HG03159 (cell line): Measurements from ENCODE around the gene CAPN13.

ENCODE experiments used
- ATAC-seq: cut with Tn5 transposase; IDR thresholded peaks from one replicate; pipeline ENCODE4 v1.9.1; 2021; ENCODE audit warnings: mild to moderate bottlenecking, moderate library complexity; ENCODE audit not compliant: unreplicated experiment

The CAPN13 gene

GRCh38 chr2:30684516-30684915, 122.7 kb downstream of the CAPN13 start:
- ATAC-seq: no peak

DNA sequence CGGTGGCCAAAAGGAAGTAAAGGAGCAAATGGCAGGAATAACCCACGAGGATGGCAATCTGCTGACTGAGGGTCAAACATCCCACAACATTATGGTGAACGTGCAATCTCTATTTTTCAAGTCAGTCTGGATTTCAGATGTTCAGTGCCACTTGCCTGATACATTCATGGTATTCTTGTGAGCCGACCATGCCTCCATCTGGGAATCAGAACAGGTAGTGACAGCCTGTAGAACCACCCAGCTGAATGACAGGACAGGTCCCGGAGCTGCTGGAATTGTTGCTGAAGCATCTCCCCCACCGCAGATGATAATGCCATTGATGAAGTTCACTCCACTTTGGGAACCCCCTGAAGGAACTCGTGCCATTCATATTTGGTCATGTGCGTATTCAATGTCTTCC, 123.2 kb downstream of the CAPN13 start:
- ATAC-seq: no peak

DNA sequence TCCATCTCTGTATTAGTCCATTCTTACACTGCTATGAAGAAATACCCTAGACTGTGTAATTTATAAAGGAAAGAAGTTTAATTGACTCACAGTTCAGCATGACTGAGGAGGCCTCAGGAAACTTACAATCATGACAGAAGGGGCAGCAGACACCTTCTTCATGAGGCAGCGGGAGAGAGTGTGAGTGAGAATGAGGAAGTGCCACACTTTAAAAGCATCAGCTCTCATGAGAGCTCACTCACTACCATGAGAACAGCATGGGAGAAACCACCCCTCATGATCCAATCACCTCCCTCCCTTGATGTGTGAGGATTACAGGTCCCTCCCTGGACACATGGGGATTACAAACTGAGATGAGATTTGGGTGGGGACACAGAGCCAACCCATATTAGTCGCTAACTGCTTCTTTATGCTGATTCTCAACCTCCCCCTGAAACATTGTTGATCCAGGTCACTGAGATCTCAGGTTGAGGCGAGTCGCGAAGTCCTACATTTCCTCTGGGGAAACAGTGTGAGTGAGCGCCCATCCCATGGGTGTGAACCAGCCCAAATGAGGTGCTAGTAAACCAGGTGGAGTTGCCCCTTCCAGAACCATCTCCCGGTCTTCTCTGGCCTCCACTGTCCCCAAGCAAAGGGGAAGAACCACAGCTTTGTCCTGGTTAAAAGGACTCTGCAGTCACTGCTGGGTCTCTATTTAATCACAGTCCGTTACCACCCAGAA, 123.8 kb downstream of the CAPN13 start:
- no peak for ATAC-seq

- ATAC-seq: no peak
These were observed 126.2 kb downstream of the CAPN13 start for GRCh38 chr2:30681022-30681421.

GRCh38 chr2:30680121-30680520, 127.1 kb downstream of the CAPN13 start:
- ATAC-seq: no peak

DNA sequence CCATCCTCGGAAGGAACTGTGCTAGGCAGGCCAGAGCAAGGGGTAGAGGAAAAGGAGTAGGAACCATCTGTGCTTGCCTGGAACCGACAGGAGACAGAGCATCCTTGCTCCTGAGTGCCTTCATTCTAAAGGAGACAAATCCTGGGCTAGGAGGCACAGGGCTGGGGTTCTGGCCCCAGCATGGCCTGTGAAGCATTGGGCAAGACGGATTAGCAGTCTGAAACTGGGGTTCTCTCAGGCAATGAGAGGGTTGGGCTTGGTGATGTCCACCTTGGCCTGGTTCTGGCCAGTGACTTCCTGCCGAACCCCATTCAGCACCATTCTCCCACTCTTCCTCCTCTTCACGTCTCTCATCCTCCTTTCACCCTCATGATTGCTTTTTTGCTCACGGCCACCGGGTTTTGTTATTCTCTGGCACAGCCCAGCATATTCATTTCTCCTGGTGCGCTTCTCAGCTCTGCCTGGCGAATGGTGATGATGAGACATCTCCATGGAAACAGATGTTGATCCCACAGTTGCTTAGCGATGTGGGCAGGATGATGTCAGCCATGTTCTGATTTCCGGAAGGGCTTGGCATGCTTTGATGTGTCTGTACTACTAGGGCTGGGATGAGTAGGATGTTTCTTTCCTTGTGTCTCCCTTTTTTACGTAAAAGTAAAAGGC, 127.7 kb downstream of the CAPN13 start:
- ATAC-seq: no peak

DNA sequence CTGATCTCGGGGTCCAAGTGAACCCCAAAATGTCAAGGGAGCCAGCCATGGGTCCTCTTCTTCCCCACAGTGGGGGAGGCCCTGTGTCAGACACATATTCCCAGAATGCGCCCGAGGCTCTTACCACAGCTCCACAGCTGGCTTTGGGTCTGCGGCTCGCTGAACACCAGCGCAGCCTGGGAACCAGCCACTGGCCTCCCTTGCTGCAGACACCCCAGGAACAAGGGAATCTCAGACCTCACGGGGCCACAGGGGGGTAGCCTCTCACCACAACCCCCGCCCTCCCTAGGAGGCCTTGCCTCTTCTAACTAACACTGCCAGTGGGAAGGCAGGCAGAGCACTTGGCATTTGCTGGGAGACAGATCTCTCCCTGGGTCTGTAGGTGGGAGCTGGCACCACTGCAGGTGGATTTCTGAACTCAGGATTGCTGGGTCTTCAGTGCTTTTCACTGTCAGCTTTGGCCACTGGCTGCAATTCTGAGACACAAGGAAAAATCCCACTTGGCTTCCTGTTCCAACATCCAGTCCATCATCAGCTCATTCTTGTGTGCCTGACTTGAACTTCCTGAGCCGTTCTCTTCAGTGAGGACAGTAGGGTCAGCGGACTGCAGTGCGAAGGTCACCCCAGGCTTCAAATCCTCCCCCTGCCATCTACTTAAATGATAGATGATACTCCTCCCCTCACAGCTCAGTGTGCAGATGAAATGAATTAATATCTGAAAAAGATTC, 128.7 kb downstream of the CAPN13 start:
- ATAC-seq: no peak

- no peak for ATAC-seq
These were observed 129.3 kb downstream of the CAPN13 start for GRCh38 chr2:30677861-30678385.

DNA sequence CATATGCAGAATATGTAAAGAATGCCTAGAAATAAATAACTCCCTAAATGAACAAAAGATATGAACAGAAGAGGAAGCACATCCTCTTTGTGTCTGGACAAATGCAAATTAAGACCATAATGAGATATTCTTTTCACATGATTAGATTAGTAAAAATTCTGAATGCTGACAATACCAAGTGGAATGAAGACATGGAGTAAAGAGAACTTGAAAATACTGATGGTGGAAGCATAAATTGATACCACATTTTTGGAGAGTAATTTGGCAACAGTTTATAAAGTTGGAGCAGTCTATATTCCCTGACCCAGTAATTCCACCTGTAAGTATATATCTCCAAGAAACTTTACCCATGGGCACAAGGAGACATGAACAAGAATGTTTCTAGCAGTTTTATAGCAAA, 130.0 kb downstream of the CAPN13 start:
- ATAC-seq: no peak

DNA sequence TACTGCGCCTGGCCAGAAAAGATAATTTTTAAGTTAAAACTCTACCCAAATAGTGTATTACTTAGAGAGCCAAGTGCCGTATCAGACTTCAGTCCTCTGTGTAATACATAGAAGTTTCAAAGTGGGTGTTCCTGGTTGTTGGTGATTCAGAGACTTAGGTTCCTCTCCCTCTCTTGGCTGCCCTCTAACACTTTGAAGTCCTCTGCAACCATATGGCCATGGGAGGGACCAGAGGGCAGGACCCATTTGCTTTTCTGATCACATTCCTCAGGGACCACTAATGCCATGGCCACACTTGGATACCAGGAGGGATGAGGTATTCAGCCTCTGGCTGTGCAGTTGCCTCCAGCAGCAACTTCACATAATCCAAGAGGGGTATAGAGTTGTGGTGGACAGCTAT, 131.5 kb downstream of the CAPN13 start:
- no peak for ATAC-seq

DNA sequence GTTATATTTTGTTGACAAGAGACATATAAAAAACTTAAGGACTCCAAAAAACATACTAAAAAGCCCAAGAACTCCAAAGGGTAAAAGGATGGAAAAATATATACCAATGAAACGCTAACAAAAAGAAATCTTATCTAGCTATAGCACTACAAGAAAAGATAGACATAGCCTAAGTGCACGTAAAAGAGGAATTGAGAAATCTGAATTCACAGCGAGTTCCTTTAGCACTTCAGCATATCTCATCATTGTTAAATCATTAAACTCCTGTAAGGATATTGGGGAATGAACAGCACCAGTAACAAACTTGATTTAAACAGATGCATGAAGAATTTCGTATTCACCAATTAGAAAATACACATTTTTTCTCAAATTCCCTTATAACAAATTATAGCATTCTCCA, 134.1 kb downstream of the CAPN13 start:
- ATAC-seq: no peak
